Progenitor cell of endocrine pancreas (in vitro differentiated cells): ENCODE results near the gene EME2. TPM values are rescaled to one million over a fixed set of nuclear protein-coding genes. Genes with fewer than 3 reads are reported as not detected.

Source experiments
- DNase-seq: peaks from one replicate; pipeline ENCODE4 v3.0.0; 2021; ENCODE audit warnings: low spot score; ENCODE audit not compliant: unreplicated experiment
- H3K27ac Mint-ChIP-seq: 2 replicates; pipeline ENCODE4 v1.8.0; 2021; ENCODE audit warnings: mild to moderate bottlenecking, moderate library complexity, mixed read lengths
- H3K27me3 Mint-ChIP-seq: 2 replicates; pipeline ENCODE4 v1.8.0; 2021; ENCODE audit warnings: mixed read lengths
- H3K36me3 Mint-ChIP-seq: 2 replicates; pipeline ENCODE4 v1.8.0; 2022; ENCODE audit warnings: mixed read lengths; ENCODE audit not compliant: insufficient read depth
- H3K4me1 Mint-ChIP-seq: 2 replicates; pipeline ENCODE4 v1.8.0; 2021; ENCODE audit warnings: low read depth, mixed read lengths
- H3K4me3 Mint-ChIP-seq: 2 replicates; pipeline ENCODE4 v1.8.0; 2021; ENCODE audit warnings: low read depth, mild to moderate bottlenecking, moderate library complexity, mixed read lengths
- H3K9me3 Mint-ChIP-seq: 2 replicates; pipeline ENCODE4 v1.8.0; 2021; ENCODE audit warnings: low read depth, mixed read lengths
- total RNA-seq: library from RNA; stranded (reverse); gene quantifications from 2 replicates; pipeline ENCODE4 v1.2.1, GENCODE V29; 2021
- TF ChIP-seq, protein P1 (sequence below): fragments of 200-600 bp; sonication (generic); IDR thresholded peaks from one replicate; pipeline ENCODE4 v1.5.0; 2021; ENCODE audit warnings: antibody characterized with exemption, mild to moderate bottlenecking; ENCODE audit not compliant: unreplicated experiment

EME2 gene
- total RNA-seq, 1 donor from 2014 or later = 50.6 TPM

DNA sequence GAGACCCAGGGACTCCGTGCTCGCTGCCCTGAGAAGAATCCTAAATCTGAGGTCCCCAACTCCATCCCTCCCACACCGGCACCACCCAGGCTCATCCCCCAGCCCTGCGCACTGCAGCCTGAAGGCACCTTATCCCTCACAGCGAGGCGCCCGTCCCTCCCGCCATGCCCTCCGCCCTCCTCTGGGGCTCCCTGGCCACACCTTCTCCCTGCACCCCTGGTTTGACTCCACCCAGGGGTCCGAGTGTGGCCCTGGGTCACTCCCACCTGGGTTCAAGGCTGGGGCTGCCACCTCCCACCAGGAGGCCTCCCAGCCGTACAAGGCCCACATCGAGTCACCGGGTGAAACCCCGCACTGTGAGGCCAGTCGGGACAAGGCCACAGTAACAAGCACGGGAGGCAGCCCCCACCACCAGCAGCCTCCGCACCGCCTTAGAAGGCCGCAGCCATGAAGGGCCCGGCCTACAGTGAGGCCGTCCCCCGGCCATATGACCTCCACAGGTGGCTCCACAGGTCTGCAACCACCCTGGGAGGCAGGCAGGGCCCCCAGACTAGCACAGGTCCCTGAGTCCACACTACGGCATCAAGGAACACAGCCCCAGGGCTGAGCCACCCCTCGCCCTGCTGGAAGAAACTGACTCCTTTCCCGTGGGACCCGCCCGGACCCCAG lies 45.7 kb downstream of the EME2 start:
- Mint-ChIP-seq H3K9me3 (no peaks in the 10 kb centered on the region), H3K4me1 (no peaks in the 10 kb centered on the region), H3K4me3 (no peak overlapping the region), H3K27me3 (no peaks in the 10 kb centered on the region), H3K27ac (no peak overlapping the region), H3K36me3 (peaks cover 13% of the 10 kb centered on the region)
- DNase-seq = no peak
- TF ChIP-seq, protein P1, sequence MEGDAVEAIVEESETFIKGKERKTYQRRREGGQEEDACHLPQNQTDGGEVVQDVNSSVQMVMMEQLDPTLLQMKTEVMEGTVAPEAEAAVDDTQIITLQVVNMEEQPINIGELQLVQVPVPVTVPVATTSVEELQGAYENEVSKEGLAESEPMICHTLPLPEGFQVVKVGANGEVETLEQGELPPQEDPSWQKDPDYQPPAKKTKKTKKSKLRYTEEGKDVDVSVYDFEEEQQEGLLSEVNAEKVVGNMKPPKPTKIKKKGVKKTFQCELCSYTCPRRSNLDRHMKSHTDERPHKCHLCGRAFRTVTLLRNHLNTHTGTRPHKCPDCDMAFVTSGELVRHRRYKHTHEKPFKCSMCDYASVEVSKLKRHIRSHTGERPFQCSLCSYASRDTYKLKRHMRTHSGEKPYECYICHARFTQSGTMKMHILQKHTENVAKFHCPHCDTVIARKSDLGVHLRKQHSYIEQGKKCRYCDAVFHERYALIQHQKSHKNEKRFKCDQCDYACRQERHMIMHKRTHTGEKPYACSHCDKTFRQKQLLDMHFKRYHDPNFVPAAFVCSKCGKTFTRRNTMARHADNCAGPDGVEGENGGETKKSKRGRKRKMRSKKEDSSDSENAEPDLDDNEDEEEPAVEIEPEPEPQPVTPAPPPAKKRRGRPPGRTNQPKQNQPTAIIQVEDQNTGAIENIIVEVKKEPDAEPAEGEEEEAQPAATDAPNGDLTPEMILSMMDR = no peak

DNA sequence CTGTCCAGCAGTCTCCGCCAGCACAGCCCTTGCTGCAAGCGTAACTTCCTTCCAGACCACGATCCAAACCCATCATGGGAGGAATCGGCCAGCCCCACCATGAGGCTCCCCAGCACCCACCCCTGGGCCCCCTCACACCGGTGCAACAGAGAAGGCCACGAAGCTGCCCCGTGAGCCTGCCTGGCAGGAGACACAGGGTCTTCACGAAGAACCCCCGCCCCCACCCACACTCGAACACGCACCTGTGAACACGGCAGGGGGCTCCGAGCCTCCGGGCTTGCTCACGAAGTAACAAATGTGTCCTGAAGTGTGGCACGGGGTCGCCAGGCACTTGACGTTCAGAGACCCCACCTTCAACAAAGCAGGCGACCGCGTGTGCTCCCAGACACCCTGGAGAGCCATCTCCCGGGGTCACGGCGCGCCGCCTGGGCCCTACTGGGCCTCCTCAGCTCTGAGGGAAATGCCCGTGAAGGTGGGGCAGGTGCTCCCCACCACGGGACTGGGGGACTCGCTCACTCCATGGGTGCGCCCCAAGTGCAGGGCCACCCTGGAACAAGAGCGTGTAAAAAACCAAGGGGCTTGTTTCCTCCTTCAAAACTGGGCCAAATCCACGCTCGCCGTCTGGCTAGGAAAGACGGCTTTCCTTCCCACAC lies 46.4 kb downstream of the EME2 start:
- Mint-ChIP-seq H3K27me3 (no peaks in the 10 kb centered on the region), H3K27ac (no peak overlapping the region), H3K9me3 (no peaks in the 10 kb centered on the region), H3K4me3 (no peak overlapping the region), H3K36me3 (peaks cover 9% of the 10 kb centered on the region), H3K4me1 (peaks cover 1% of the 10 kb centered on the region)
- TF ChIP-seq, protein P1 = no peak
- no peak for DNase-seq

DNA sequence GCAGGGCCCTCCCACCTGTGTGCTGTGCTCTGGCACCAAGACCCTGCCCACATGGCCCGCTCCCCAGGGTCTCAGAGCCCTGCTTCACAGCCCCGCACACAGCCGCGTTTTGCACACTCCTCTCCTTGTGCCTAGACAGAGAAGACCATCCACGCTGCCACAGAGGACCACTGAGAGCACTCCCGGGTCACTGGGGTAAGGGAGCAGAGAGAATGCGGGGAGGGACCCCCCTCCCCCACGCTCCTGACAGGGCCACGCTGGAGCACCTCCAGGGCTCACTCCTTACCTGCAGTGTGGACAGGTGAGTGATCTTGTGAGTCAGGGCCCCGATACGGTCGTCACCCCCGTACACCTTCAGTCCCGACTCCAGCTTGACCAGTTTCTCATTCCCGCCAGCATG lies 47.0 kb downstream of the EME2 start:
- peaks cover 3% of the 10 kb centered on the region for H3K4me1 Mint-ChIP-seq
- TF ChIP-seq, protein P1 = no peak
- no peak overlapping the region for H3K27ac Mint-ChIP-seq
- no peak for DNase-seq
- no peaks in the 10 kb centered on the region for H3K27me3 Mint-ChIP-seq
- no peaks in the 10 kb centered on the region for H3K9me3 Mint-ChIP-seq
- H3K4me3 Mint-ChIP-seq = no peak overlapping the region
- H3K36me3 Mint-ChIP-seq = peaks cover 7% of the 10 kb centered on the region

DNA sequence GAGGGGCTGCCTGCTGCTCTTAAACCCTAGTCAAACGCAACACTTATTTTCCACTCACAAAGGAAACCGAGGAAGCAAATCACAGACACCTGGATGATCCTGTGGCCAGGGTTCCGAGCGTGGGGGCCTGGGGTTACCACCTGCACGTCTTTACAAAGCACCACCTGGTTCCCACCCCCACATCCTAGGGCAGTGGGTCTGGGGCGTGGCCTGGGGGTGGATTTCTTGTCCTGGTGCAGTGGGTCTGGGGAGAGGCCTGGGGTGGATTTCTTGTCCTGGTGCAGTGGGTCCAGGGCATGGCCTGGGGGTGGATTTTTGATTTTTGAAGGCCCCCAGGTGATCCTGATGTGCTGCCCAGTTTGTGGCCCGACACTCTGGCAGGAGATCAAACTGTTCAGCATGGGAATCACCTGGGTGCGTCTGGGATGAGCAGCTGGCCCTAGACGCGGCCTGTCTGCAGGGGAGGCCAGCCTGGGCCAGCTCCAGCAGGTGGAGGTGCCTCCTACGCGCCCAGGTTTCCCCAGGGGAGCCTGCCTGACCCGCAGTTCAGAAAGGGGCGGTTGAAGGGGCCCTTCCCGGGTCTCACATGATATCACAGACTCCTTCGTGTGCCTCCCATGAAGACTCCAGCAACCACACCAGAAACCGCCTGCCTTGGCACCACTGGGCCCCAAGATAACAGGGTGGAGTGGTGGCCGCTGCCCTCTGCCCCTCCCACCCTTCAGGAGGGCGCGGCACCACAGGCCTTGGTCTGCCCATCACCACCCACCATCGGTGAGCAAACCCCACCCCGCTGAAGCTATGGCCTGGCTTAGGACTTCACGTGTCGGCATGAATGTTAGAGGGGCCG lies 47.7 kb downstream of the EME2 start:
- Mint-ChIP-seq H3K27me3 (no peaks in the 10 kb centered on the region), H3K27ac (no peak overlapping the region), H3K36me3 (peaks cover 3% of the 10 kb centered on the region), H3K4me1 (peaks cover 5% of the 10 kb centered on the region), H3K4me3 (no peak overlapping the region), H3K9me3 (no peaks in the 10 kb centered on the region)
- DNase-seq = no peak
- TF ChIP-seq, protein P1 = no peak

DNA sequence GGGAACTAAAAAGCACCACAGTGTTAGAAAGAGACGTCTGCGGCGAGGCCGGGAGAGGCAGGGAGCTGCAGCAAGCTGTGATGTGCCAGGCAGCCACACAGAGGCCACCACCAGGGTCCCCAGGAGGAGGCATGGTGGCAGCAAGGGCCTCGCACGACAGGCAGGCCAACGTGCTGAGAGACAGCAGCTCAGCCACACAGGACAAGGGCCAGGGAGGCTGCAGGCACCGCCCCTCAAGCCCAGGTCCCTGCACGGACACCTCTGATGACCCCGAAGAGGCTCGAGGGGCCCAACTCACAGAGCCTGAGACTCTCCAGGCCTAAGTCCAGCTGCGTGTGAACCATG lies 48.3 kb downstream of the EME2 start:
- H3K4me3 Mint-ChIP-seq = no peak overlapping the region
- H3K27ac Mint-ChIP-seq = no peak overlapping the region
- no peak for DNase-seq
- H3K27me3 Mint-ChIP-seq = no peaks in the 10 kb centered on the region
- H3K9me3 Mint-ChIP-seq = no peaks in the 10 kb centered on the region
- H3K36me3 Mint-ChIP-seq = peaks cover 2% of the 10 kb centered on the region
- TF ChIP-seq, protein P1 = no peak
- H3K4me1 Mint-ChIP-seq = peaks cover 9% of the 10 kb centered on the region
